ENCODE measurements around the gene TRIB2. TPM values are rescaled to one million over a fixed set of nuclear protein-coding genes. Genes with fewer than 3 reads are reported as not detected.

Gene TRIB2
- total and polyA plus RNA-seq, 2 of the 4 experiments (the other 2 are of a cell fraction), result 12.0 to 12.7 TPM

- no peak overlapping the region for H3K18ac ChIP-seq (ENCODE audit: low read depth, low read length)
- ChIA-PET POLR2A (ENCODE audit: unreplicated experiment) (no interaction called here), CTCF (no interaction called here)
- H4K8ac ChIP-seq (ENCODE audit: low read depth in 2 of 2, low read length in 2 of 2), result no peak overlapping the region
- dilution Hi-C loops (cut with HindIII; ENCODE audit: low sequenced_read_pairs, unreplicated experiment), result no loop called here
- H2AK9ac ChIP-seq (replicated peaks; ENCODE audit: low read depth, low read length, poor library complexity), result no peak overlapping the region
- intact Hi-C loops (cut with micrococcal nuclease), result no loop called here
- no peaks in the 10 kb centered on the region for H3K79me1 ChIP-seq (ENCODE audit: low read depth in 1 of 2, low read length in 2 of 2)
- no peak overlapping the region for H3K9ac ChIP-seq (ENCODE audit: low read depth, low read length)
- TF ChIP-seq RAD21 (IDR thresholded peaks at IDR 0.05; ENCODE audit: low read length), result no peak
- TF ChIP-seq SMC3 (IDR thresholded peaks at IDR 0.05; ENCODE audit: low read depth, low read length), result no peak
- TF ChIP-seq RFX5 (IDR thresholded peaks at IDR 0.05; ENCODE audit: low read depth, low read length), result no peak
- no peaks in the 10 kb centered on the region for H3K36me3 ChIP-seq (ENCODE audit: control insufficient read depth, insufficient read depth, low read length)
- no peak overlapping the region for H3K23ac ChIP-seq (ENCODE audit: low read depth, low read length)
- no peaks in the 10 kb centered on the region for H3K27me3 ChIP-seq (ENCODE audit: control insufficient read depth, insufficient read depth, low read length)
- no peaks in the 10 kb centered on the region for H4K20me1 ChIP-seq (ENCODE audit: insufficient read depth, low read length)
- no peak overlapping the region for H2BK20ac ChIP-seq (ENCODE audit: low read depth, low read length)
- no peak overlapping the region for H3K4me2 ChIP-seq (ENCODE audit: low read depth, low read length)
- H2AK5ac ChIP-seq (ENCODE audit: low read depth, low read length), result no peak overlapping the region
- no peak overlapping the region for H3K14ac ChIP-seq (replicated peaks; ENCODE audit: low read depth, low read length)
- ATAC-seq (ENCODE audit: low read depth) (no peak), DNase-seq (no peak)
- no peaks in the 10 kb centered on the region; the same call in 1 of the 2 replicates for H3K9me1 ChIP-seq (ENCODE audit: insufficient read depth, low read length)
- H2AFZ ChIP-seq (replicated peaks; ENCODE audit: low read length, poor library complexity), result no peak overlapping the region
- H3K56ac ChIP-seq (ENCODE audit: extremely low read depth, insufficient read depth, low read length), result no peak overlapping the region
- no peak overlapping the region for H3K27ac ChIP-seq (ENCODE audit: insufficient read depth, low read length)
- no CpG with 5 or more reads among the region's 6 CpGs for WGBS, 2 experiments (ENCODE audit: extremely low coverage in 2 of 2, insufficient read length in 1 of 2)
- no peak overlapping the region for H2BK120ac ChIP-seq (ENCODE audit: low read depth, low read length)
- H4K5ac ChIP-seq (ENCODE audit: low read depth, low read length), result no peak overlapping the region
- H3K9me3 ChIP-seq (ENCODE audit: control insufficient read depth, insufficient read depth, low read length), result no peaks in the 10 kb centered on the region
- no peak overlapping the region for H3K4ac ChIP-seq (ENCODE audit: low read depth, low read length)
- H3K4me1 ChIP-seq (ENCODE audit: control insufficient read depth, insufficient read depth, low read length), result peaks cover 2% of the 10 kb centered on the region; the same call in 1 of the 2 replicates
- H4K91ac ChIP-seq (ENCODE audit: insufficient read depth, low read depth, low read length), result no peak overlapping the region
- H2BK15ac ChIP-seq (ENCODE audit: low read depth, low read length), result no peak overlapping the region
- H2BK5ac ChIP-seq (ENCODE audit: low read depth, low read length, poor library complexity, severe bottlenecking), result no peak overlapping the region
- BruUV-seq (replicated peaks), result no TSS peak
- in situ Hi-C loops (cut with MboI; ENCODE audit: low sequenced_read_pairs), result no loop called here
- no peak overlapping the region for H3K4me3 ChIP-seq (ENCODE audit: insufficient read depth, low read depth, low read length)
Observed at GRCh38 chr2:12778369-12778768, 61.6 kb downstream of the TRIB2 start.
